Esophagus muscularis mucosa (tissue), 3 donors: ENCODE data around the gene FGD2.

Experiments used
- CTCF ChIP-seq, 3 experiments: fragments of 200-600 bp in 2 of 3; fragments of 450-650 bp in 1 of 3; sonication (generic) in 2 of 3; IDR thresholded peaks; one replicate each; pipeline ENCODE4 v1.5.1; 2017 to 2019; ENCODE audit warnings: antibody characterized with exemption in 3 of 3, mild to moderate bottlenecking in 2 of 3, moderate library complexity in 1 of 3
- POLR2A ChIP-seq: fragments of 450-650 bp; IDR thresholded peaks from one replicate; pipeline ENCODE4 v1.6.1; 2017; ENCODE audit warnings: antibody characterized with exemption, moderate library complexity, mild to moderate bottlenecking, low read depth

GRCh38 chr6:37069639-37070038, 64.2 kb downstream of the FGD2 start:
- no peak for TF ChIP-seq CTCF (IDR thresholded peaks at IDR 0.05)
- TF ChIP-seq POLR2A: no peak
